HepG2 (cell line): ENCODE measurements around the gene NT5C2.

Experiments used
- AGO1 ChIP-seq: fragments of 200-400 bp; formaldehyde crosslinking; IDR thresholded peaks from 2 replicates; pipeline ENCODE4 v1.6.1; 2017; ENCODE audit warnings: mild to moderate bottlenecking, low read depth, low read length, moderate library complexity; ENCODE audit not compliant: poor library complexity, severe bottlenecking
- HNRNPK ChIP-seq: fragments of 200-400 bp; formaldehyde crosslinking; IDR thresholded peaks from 2 replicates; pipeline ENCODE4 v1.6.1; 2018; ENCODE audit warnings: low read length, low read depth, moderate library complexity, mild to moderate bottlenecking; ENCODE audit not compliant: poor library complexity, severe bottlenecking
- POLR2A ChIP-seq, 2 experiments: IDR thresholded peaks; 2 replicates each; pipeline ENCODE4 v1.6.1; 2011; ENCODE audit warnings: low read depth in 2 of 2, low read length in 2 of 2, mild to moderate bottlenecking in 1 of 2, moderate library complexity in 1 of 2; ENCODE audit not compliant: insufficient read depth in 1 of 2
- ZFP82 ChIP-seq: sonication (generic); formaldehyde crosslinking; IDR thresholded peaks from 2 replicates; pipeline ENCODE4 v1.5.1; 2020; ENCODE audit warnings: mild to moderate bottlenecking, missing genetic modification reagents, borderline replicate concordance
- ZNF552 ChIP-seq: sonication (generic); formaldehyde crosslinking; IDR thresholded peaks from 2 replicates; pipeline ENCODE4 v1.9.0; 2022; ENCODE audit warnings: missing genetic modification reagents, mild to moderate bottlenecking, borderline replicate concordance

DNA sequence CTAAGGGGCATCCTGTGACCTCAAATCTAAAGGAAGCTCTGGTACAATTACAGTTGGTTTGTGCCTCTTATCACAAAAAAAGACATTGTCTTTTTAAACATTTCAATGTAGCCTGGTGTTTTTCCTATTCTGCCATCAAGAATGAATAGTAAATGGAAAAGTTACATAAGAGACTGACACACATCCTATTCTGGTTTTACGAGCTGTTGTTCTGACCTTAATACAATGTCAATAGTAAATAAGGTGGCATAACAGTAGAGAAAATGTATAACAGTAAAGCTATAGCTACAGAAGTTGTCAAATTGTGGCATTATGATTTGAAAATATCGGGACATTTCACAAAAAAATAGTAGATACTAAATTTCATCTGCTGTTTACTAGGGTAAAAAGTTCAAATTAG, 88.4 kb downstream of the NT5C2 start:
- TF ChIP-seq ZNF552 (CRISPR knock-in tag), result no peak
- no peak for TF ChIP-seq POLR2A (IDR thresholded peaks at IDR 0.05; ENCODE audit: insufficient read depth in 1 of 2, low read depth in 2 of 2, low read length in 2 of 2)
- no peak for TF ChIP-seq ZFP82 (CRISPR knock-in tag)
- TF ChIP-seq AGO1, result no peak
- TF ChIP-seq HNRNPK, result no peak
